NB4 (cell line): ENCODE results near the gene SPDYE2.
"Not testable (repeated sequence)": the region's sequence is repeated elsewhere in the genome, so short reads cannot be mapped to it uniquely, and the experiment has no call there.

Experiments
- CTCF ChIP-seq: IDR thresholded peaks from one replicate; pipeline ENCODE4 v1.5.1; 2012; ENCODE audit warnings: low read depth, low read length
- MAX ChIP-seq: IDR thresholded peaks from 2 replicates; pipeline ENCODE4 v1.6.1; 2011; ENCODE audit warnings: low read depth, low read length
- POLR2A ChIP-seq: IDR thresholded peaks from 2 replicates; pipeline ENCODE4 v1.6.1; 2011; ENCODE audit warnings: mild to moderate bottlenecking; ENCODE audit not compliant: insufficient read length; ENCODE audit errors: extremely low read depth

GRCh38 chr7:102514881-102515721 lies 35.9 kb upstream of the SPDYE2 start:
- not testable (repeated sequence) for TF ChIP-seq CTCF, POLR2A, MAX
